HG02840 (cell line): Measurements from ENCODE around the gene CNKSR1.

Source experiments
- ATAC-seq: cut with Tn5 transposase; IDR thresholded peaks from one replicate; pipeline ENCODE4 v1.9.1; 2021; ENCODE audit warnings: mild to moderate bottlenecking, moderate library complexity, moderate number of reproducible peaks; ENCODE audit not compliant: unreplicated experiment, low FRiP score

Gene CNKSR1, protein sequence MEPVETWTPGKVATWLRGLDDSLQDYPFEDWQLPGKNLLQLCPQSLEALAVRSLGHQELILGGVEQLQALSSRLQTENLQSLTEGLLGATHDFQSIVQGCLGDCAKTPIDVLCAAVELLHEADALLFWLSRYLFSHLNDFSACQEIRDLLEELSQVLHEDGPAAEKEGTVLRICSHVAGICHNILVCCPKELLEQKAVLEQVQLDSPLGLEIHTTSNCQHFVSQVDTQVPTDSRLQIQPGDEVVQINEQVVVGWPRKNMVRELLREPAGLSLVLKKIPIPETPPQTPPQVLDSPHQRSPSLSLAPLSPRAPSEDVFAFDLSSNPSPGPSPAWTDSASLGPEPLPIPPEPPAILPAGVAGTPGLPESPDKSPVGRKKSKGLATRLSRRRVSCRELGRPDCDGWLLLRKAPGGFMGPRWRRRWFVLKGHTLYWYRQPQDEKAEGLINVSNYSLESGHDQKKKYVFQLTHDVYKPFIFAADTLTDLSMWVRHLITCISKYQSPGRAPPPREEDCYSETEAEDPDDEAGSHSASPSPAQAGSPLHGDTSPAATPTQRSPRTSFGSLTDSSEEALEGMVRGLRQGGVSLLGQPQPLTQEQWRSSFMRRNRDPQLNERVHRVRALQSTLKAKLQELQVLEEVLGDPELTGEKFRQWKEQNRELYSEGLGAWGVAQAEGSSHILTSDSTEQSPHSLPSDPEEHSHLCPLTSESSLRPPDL

GRCh38 chr1:26177182-26177684 is at the start of gene CNKSR1:
Gene CNKSR1 (plus strand): TSS chr1:26177491. CDS start chr1:26177548, 57 bp downstream.
- no peak for ATAC-seq

DNA sequence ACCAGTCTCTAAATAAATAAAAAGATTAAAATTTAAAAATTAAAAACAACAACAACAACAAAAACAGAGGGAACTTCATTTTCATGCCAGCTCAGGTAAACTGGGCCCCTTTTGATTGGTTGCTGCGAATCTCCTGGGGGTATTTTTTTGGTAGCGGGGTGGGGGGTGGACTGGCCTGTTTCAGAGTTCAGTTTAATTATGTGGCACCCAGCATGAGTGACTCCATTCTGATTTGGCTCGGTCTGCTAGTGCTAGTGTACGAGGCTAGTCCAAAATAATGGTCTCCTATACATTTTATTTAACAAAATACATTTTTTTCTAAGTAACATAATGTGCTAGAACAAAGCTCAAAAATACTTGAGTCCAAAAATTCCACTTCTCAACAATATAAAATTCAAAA is 47.5 kb upstream of the CNKSR1 start:
- ATAC-seq, result no peak

DNA sequence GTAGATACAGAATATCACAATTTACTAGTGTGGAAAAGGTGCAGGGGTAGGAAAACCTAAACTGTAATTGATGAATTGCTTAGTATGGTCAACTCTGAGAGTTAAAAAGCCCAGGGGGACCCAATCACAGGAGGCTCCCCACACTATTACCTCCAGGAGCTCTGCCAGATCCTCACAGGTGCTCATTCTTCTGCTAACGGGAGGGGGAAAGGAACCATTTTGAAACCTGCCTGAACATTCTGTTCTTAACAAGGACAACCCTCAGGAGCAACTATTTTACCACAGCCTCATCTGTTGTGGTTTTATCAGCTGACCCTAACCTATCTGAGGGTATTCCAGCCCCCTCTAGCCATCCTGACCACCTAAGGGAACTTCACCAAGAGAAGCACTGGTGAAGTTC is 46.6 kb upstream of the CNKSR1 start:
- no peak for ATAC-seq

DNA sequence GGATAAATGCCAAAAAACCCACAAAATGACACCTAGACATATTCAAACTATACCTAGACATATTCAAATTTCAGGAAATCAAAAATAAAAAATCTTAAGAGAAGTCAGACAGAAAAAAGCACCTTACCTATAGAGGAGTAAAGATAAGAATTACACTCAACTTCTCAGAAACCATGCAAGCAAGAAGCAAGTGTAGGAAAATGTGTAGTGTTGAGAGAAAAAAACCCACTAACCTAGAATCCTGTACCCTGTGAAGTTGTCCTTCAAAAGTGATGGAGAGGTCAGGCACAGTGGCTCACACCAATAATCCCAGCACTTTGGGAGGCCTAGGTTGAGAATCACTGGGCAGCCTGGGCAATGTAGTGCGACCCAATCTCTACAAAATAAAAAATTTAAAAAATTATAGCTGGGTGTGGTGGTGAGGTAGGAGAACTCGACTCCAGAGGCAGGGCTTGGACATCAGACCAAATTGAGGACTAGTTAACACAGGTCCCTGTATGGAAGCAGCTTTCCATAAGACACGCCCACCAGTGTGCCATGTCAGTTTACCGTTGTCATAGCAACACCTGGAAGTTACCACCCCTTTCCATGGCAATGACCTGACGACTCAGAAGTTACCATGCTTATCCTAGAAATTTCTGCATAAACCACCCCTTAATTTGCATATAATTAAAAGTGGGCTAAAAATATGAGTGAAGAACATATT is 45.0 kb upstream of the CNKSR1 start:
- ATAC-seq, result no peak

- no peak for ATAC-seq
Observed at GRCh38 chr1:26132834-26133167, 44.5 kb upstream of the CNKSR1 start.

- ATAC-seq, result no peak
Observed at GRCh38 chr1:26134466-26134865, 42.8 kb upstream of the CNKSR1 start.

DNA sequence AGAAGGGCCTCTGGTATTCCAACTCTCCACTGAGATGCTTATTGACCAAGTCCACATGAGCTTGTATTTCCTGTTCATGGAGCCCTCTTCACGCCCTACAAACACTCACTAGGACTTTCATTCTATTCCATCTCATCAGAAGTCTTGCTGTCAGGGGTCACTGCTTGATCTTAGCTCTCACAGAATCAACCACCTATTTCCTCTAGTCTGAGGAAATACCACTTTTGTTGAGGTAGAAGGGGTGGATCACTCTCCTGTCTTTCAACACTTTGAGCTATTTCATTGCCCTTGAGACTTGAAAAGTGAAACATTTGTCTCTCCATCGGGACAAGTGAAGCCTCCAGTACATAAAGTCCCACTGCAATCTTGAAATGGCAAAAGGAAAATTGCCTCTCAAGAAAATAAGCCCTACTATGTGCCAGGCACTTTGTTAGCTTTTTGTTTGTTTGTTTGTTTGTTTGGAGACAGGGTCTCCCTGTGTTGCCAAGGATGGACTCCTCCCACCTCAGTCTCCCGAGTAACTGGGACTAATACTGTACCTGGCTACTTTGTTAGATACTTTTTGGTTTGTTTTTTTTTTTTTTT is 38.2 kb upstream of the CNKSR1 start:
- no peak for ATAC-seq

- no peak for ATAC-seq
Observed at GRCh38 chr1:26142159-26142558, 35.1 kb upstream of the CNKSR1 start.

DNA sequence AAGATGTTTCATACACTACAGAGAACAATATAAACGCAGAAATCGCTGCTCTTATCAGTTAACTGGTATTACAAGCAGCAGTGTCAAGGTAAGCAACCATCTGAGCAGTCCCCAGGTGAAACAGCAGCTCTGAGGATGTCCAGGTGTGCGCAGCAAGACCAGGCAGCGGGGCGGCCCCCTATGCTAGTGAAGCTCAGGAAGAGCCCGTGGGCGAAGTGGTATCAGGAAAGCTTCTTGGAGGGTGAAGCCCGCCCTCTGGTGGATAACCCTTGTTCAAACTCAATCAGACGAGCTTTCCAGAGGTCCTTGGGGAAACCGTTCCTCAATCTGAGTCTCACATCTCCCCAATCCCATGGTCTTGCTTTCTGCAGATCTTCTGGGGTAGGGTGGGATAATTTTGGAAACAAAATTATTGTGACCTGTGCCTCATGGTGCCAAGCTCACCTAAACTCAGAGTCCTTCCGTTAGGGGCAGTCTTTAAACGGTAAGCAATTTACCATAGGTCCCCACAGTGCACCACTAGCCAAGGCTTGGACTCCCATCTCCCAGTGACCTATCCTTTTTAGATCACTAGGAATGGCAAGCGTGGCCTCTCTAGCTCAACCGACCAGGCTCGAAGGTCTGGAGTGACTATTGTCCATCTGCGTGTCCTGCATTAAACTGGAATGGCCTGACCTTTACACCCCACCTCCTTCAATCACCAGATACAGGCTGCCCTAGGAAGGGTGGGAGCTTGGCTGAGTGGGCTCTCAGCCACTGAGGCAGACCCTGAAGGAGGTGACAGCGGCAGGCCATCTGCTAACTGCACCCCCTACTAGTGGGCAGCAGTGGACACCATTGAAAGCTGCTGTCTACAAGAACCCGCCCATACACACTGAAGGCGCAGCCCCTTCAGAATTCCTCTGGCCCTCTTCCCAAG is 32.0 kb upstream of the CNKSR1 start:
- no peak for ATAC-seq

- ATAC-seq, result no peak
Observed at GRCh38 chr1:26145960-26146294, 31.4 kb upstream of the CNKSR1 start.

- no peak for ATAC-seq
Observed at GRCh38 chr1:26148887-26149286, 28.4 kb upstream of the CNKSR1 start.

GRCh38 chr1:26153966-26154532 is 23.2 kb upstream of the CNKSR1 start:
- ATAC-seq, result no peak

DNA sequence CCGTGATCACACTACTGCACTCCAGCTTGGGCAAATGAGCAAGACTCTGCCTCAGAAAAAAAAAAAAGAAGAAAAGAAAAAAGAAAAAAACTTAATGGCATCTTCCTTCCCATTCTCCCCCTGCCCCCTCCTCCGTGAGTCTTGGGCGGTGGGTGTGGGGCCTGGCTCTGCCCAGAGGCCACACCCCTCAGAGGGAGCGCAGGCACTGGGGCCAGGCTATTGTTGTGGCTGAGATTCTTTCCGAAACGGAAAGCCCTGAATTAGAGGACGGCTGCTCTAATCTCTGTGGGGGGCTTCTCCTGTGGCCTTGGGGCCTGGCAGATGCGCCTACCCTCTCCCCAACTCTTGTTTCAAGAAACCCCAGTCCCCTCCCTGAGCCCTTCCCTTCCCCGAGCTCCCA is 22.5 kb upstream of the CNKSR1 start:
- no peak for ATAC-seq

- ATAC-seq, result no peak
Observed at GRCh38 chr1:26155370-26156284, 21.7 kb upstream of the CNKSR1 start.

- ATAC-seq, result no peak
Observed at GRCh38 chr1:26156285-26157038, 20.8 kb upstream of the CNKSR1 start.

DNA sequence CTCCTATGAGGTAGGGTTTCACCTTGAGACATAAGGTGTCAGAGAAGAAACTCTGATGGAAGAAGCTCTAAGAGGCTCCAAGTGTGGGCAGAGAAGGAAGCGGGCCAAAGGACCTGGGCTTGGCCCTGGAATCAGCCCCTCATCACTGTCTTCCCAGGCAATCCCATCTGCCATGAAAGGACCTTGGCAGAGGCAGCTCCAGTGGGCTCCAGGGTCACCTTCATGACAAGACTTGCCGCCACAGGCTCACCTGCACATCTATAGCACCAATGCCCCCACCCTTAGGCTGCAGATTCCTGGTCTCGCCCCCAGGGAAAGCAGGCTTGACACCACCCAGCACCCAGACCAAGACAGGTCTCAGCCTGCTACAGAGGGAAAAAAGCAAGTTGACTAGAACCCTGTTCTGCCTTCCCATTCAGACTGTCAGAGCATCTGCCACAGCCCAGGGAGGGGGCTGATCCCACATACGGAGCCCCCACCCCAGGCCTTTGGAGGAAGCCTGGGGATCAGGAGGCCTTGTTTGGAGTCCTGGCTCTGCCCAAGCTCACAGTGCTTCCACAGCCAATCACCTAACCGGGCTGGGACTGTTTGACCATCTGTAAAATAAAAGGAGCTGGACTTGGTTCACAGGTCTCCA is 18.9 kb upstream of the CNKSR1 start:
- ATAC-seq, result no peak
